Psoas muscle (tissue), 8 donors: ENCODE data around the gene NOTCH2. TPM values are rescaled to one million over a fixed set of nuclear protein-coding genes. Genes with fewer than 3 reads are reported as not detected.

Experiments
- ATAC-seq, 4 donors: fragments of 200-7000 bp; cut with Tn5 transposase; one replicate each; pipeline ENCODE4 v1.9.1; 2020; ENCODE audit warnings: moderate library complexity in 3 of 4, mild to moderate bottlenecking in 2 of 4
- DNase-seq, 2 donors: peaks; one replicate each; pipeline ENCODE4 v3.0.0-alpha.2; 2020
- H3K27ac ChIP-seq: fragments of 200-600 bp; one replicate; pipeline ENCODE4 v1.8.0; 2022
- H3K27me3 ChIP-seq, 3 donors: fragments of 200-600 bp in 1 of 3; one replicate each; pipeline versions ENCODE4 v1.6.1 to v1.8.0; 2013 to 2022; ENCODE audit warnings: low read length in 2 of 3, mild to moderate bottlenecking in 2 of 3, moderate library complexity in 1 of 3; ENCODE audit not compliant: insufficient read depth in 3 of 3
- H3K36me3 ChIP-seq, 2 donors: fragments of 200-600 bp in 1 of 2; one replicate each; pipeline versions ENCODE4 v1.6.1 to v1.8.0; 2013 to 2022; ENCODE audit warnings: low read depth in 1 of 2, mild to moderate bottlenecking in 1 of 2, moderate library complexity in 1 of 2; ENCODE audit not compliant: insufficient read depth in 1 of 2
- H3K4me1 ChIP-seq: fragments of 200-600 bp; one replicate; pipeline ENCODE4 v1.8.0; 2022
- H3K4me3 ChIP-seq: fragments of 200-600 bp; one replicate; pipeline ENCODE4 v1.8.0; 2022; ENCODE audit warnings: mild to moderate bottlenecking
- H3K9me3 ChIP-seq: fragments of 200-600 bp; one replicate; pipeline ENCODE4 v1.8.0; 2022
- WGBS, 3 donors: extraction: QIAGEN DNeasy Blood & Tissue Kit; methylation state at CpG; one replicate each; pipeline versions ENCODE4 v1.1.6 to v1.1.7; 2013; 5-methylcytosine and 5-hydroxymethylcytosine counted together
- intact Hi-C, 2 donors: fragments of 100-400 bp; cut with DNase I; formaldehyde crosslinking; loops; one replicate each; pipeline versions ENCODE4 v1.11.0 to v1.14.2; 2022
- polyA plus RNA-seq, 3 donors: library from polyadenylated mRNA; stranded (reverse); fragments of 200-250 nt; gene quantifications; one replicate each; pipeline ENCODE4 v1.2.3, GENCODE V29; 2013
- total RNA-seq, 4 donors: library from RNA; stranded (reverse); fragmentation: NEBNext Ultra II Directional in 2 of 4; extraction: Animal tissue kit (Norgen Biotek cat#: 25700) in 2 of 4; gene quantifications; one replicate each; pipeline versions ENCODE4 v1.2.1 to v1.2.4, GENCODE V29; 2021 to 2023
- TF ChIP-seq, protein P1 (sequence below): fragments of 200-600 bp; IDR thresholded peaks from one replicate; pipeline ENCODE4 v1.8.0; 2022; ENCODE audit warnings: antibody characterized with exemption
- donor health status: healthy with polysubstance abuse.
- donor health status: DM: no; HTN: no; CAD: no; lungs with moderate emphysema.
- donor health status: Bipolar disorder and iron deficiency.
- donor health status: healthy.
- donor health status: DM: yes; HTN: yes; CAD: no.
- donor health status: DM: no; HTN: no; CAD: no.
- donor health status: DM: no; HTN: no; CAD: no.
- donor health status: DM: yes; HTN: yes; CAD: no.

NOTCH2 gene
- total and polyA plus RNA-seq, 7 donors, result 2.1 to 19.7 (median 15.4) TPM

DNA sequence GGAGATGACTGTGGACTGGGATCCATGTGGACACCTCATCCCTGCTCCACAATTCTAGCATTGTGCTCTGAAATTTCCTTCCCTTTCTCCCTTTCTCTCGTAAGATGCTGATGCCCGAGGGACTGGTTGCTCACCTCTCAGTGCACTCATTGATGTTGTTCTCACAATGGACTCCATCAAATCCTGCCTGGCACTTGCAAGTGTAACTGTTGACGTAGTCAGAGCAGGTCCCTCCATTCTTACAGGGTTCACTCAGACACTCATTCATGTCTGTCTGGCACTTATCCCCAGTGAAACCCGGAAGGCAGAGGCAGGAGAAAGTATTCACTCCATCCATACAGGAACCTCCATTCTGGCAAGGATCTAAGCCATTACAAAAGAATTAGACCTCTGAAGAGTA, 128.1 kb downstream of the NOTCH2 start:
- no peaks in the 10 kb centered on the region for H3K9me3 ChIP-seq
- H3K36me3 ChIP-seq, result peaks cover 13 to 53% of the 10 kb centered on the region in 2 donors
- DNase-seq, result no peak
- intact Hi-C loops, result no loop called here
- WGBS, 3 donors, result 85 to 90% (median 88%) methylated on average over 4 of the region's 4 CpGs
- H3K4me1 ChIP-seq, result no peaks in the 10 kb centered on the region
- no peak overlapping the region for H3K27ac ChIP-seq
- H3K27me3 ChIP-seq, result no peaks in the 10 kb centered on the region
- no peak overlapping the region for H3K4me3 ChIP-seq
- TF ChIP-seq, protein P1, sequence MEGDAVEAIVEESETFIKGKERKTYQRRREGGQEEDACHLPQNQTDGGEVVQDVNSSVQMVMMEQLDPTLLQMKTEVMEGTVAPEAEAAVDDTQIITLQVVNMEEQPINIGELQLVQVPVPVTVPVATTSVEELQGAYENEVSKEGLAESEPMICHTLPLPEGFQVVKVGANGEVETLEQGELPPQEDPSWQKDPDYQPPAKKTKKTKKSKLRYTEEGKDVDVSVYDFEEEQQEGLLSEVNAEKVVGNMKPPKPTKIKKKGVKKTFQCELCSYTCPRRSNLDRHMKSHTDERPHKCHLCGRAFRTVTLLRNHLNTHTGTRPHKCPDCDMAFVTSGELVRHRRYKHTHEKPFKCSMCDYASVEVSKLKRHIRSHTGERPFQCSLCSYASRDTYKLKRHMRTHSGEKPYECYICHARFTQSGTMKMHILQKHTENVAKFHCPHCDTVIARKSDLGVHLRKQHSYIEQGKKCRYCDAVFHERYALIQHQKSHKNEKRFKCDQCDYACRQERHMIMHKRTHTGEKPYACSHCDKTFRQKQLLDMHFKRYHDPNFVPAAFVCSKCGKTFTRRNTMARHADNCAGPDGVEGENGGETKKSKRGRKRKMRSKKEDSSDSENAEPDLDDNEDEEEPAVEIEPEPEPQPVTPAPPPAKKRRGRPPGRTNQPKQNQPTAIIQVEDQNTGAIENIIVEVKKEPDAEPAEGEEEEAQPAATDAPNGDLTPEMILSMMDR, result no peak
- ATAC-seq, result no peak

DNA sequence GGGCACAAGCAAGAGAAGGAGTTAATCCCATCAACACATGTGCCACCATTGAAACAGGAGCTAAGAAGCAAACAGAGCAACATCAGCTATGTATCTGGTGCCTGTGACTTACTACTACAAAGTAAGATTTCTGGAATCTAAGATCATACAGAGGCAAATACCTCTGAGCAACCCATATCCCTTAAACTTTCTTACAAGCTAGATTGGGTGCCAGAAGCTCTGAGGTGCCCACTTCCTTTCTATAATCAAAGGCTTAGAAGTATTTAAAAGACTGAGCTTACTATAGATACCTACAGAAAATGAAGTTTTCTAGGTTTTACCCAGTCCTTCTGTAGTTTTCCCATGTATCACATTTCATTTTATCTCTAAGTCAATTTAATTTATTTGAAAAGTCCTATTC, 128.8 kb downstream of the NOTCH2 start:
- Histone ChIP-seq H3K4me3 (no peak overlapping the region), H3K36me3 (peaks cover 13 to 60% of the 10 kb centered on the region in 2 donors), H3K27ac (no peak overlapping the region), H3K4me1 (no peaks in the 10 kb centered on the region), H3K27me3 (no peaks in the 10 kb centered on the region), H3K9me3 (no peaks in the 10 kb centered on the region)
- TF ChIP-seq, protein P1, result no peak
- ATAC-seq, result no peak
- DNase-seq, result no peak
- intact Hi-C loops, result no loop called here

DNA sequence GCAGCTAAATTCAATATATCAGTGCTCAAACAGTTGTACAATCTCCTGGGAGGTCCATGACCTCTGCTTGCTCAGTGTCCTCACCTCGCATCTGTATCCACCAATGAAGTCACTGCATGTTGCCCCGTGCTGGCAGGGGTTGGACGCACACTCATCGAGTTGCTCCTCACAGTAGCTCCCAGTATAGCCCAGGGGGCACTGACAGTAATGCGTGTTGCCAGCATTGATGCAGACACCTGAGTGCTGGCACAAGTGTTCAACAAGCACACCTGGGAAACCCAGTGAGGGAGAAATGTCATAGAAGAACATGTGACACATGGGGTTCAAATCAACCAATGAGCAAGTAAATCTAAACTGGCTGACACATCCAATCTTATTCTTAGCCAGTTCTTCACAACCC, 132.3 kb downstream of the NOTCH2 start:
- TF ChIP-seq, protein P1, result no peak
- DNase-seq (no peak), ATAC-seq (no peak)
- Histone ChIP-seq H3K9me3 (no peaks in the 10 kb centered on the region), H3K27ac (no peak overlapping the region), H3K36me3 (peaks cover 15 to 92% of the 10 kb centered on the region in 2 donors), H3K4me1 (no peaks in the 10 kb centered on the region), H3K27me3 (no peaks in the 10 kb centered on the region), H3K4me3 (no peak overlapping the region)
- intact Hi-C loops, result no loop called here
- 94 to 99% (median 95%) methylated on average over 5 of the region's 5 CpGs for WGBS, 3 donors

DNA sequence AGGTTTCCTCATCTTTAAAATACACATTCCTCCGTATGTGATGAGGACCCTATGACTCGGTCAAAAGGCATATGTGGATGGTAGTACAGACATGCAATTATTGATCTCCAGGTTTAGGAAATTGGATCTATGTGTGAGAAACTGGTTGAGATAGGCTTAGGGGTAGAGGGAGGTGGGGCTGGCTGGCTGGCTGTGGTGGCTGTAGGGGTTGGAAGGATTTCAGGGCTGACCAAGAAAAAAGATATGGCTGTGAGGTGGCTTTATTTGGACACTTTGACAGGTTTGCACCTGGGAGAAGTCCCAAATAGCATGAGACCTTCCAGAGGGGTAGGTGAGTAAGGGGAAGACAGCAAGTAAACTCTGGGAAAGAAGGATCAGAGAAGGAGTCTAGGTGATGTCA, 133.5 kb downstream of the NOTCH2 start:
- Histone ChIP-seq H3K27ac (no peak overlapping the region), H3K9me3 (no peaks in the 10 kb centered on the region), H3K27me3 (no peaks in the 10 kb centered on the region), H3K36me3 (peaks cover 12 to 83% of the 10 kb centered on the region in 2 donors), H3K4me3 (no peak overlapping the region), H3K4me1 (no peaks in the 10 kb centered on the region)
- TF ChIP-seq, protein P1, result no peak
- ATAC-seq (no peak), DNase-seq (no peak)
- intact Hi-C loops, result no loop called here
- WGBS, 3 donors, result 96 to 97% (median 96%) methylated on average over 2 of the region's 2 CpGs

DNA sequence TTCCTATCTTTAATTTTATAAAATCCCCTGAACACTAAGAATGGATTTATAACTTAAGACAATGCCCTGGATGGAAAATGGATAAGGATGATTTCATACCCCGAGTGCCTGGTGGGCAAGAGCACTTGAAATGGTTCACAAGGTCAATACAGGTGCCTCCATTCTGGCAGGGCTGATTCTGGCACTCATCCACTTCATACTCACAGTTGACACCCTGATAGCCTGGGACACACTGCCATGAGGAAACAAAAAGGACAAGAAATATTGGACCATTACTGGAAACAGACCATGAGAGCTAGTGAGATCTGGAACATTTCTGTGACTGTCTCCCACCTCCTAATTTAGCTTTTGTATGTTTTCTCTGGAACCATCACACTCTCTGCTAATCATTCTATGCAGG, 134.1 kb downstream of the NOTCH2 start:
- no peaks in the 10 kb centered on the region for H3K27me3 ChIP-seq

More for the DNA sequence above, 134.1 kb downstream of the NOTCH2 start:
- DNase-seq (no peak), ATAC-seq (no peak)
- Histone ChIP-seq H3K9me3 (no peaks in the 10 kb centered on the region), H3K27ac (no peak overlapping the region), H3K36me3 (peaks cover 12 to 83% of the 10 kb centered on the region in 2 donors), H3K4me1 (no peaks in the 10 kb centered on the region), H3K4me3 (no peak overlapping the region)
- intact Hi-C loops, result no loop called here
- 57 to 88% (median 68%) methylated on average over 1 of the region's 1 CpG for WGBS, 3 donors
- TF ChIP-seq, protein P1, result no peak
